Stimulated activated memory B cell treated with anti-CD40 and anti-IgM and Interleukin-4, amounts not matched to agents 10 μg/mL and 1 μg/mL and 100 μg/mL, for 72 hours (primary cell): ENCODE results near the gene SGPP2.

Source experiments
- ATAC-seq: fragments of 150-1000 bp; cut with Tn5 transposase; 2 replicates; pipeline ENCODE4 v1.10.0; 2021
- H3K27ac Mint-ChIP-seq: one replicate; pipeline ENCODE4 v1.8.0; 2022; ENCODE audit warnings: mild to moderate bottlenecking, mixed read lengths
- H3K27me3 Mint-ChIP-seq: one replicate; pipeline ENCODE4 v1.8.0; 2022; ENCODE audit warnings: mixed read lengths
- H3K36me3 Mint-ChIP-seq: one replicate; pipeline ENCODE4 v1.8.0; 2022; ENCODE audit warnings: mixed read lengths
- H3K4me1 Mint-ChIP-seq: one replicate; pipeline ENCODE4 v1.8.0; 2022; ENCODE audit warnings: mixed read lengths
- H3K4me3 Mint-ChIP-seq: one replicate; pipeline ENCODE4 v1.8.0; 2022; ENCODE audit warnings: mild to moderate bottlenecking, moderate library complexity, mixed read lengths
- H3K9me3 Mint-ChIP-seq: one replicate; pipeline ENCODE4 v1.8.0; 2022; ENCODE audit warnings: mixed read lengths

SGPP2 gene

GRCh38 chr2:222440673-222441422 is 16.5 kb downstream of the SGPP2 start:
- Mint-ChIP-seq H3K36me3 (peaks cover 15% of the 10 kb centered on the region), H3K4me3 (no peak overlapping the region), H3K9me3 (no peaks in the 10 kb centered on the region), H3K27me3 (no peaks in the 10 kb centered on the region), H3K4me1 (peaks cover 19% of the 10 kb centered on the region), H3K27ac (no peak overlapping the region)
- ATAC-seq = no peak

DNA sequence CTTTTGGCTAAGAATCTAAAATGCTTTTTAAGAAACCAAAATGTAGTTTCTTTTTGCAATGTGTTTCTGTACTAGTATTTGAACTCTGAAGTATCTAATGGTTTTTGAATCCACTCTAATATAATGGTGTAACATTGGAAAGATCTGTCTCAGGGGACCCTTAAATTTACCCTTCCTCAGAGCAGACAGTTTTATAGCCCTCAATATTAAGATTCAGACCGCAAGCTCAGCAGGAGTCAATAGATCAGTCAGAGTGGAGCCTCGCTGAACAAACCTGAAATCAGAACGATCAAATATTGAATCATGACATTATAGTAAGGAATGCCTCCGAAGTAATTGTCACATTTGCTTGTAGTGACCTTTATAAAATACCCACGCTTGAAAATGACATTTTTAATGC is 18.3 kb downstream of the SGPP2 start:
- Mint-ChIP-seq H3K36me3 (no peaks in the 10 kb centered on the region), H3K4me3 (no peak overlapping the region), H3K4me1 (peaks cover 9% of the 10 kb centered on the region), H3K9me3 (no peaks in the 10 kb centered on the region), H3K27ac (no peak overlapping the region), H3K27me3 (no peaks in the 10 kb centered on the region)
- ATAC-seq = no peak

DNA sequence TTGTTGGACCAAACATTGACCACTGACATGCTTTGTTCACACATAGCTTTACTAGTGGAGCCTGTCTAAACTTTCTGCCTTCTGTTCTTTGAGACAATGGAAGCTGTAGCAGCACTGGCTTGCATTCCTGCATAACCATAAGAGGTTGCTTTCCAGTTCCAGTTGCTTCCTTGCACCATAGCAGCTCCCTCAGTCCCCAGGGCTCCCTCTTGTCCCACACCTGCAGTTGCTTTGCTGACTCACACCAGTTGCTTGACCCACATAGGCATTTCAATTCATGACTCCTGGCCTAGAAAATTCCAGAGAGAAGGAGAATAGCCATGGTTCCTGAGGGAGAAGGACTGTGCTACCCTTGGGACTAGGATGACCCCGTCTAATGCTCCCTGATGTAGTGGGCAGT is 20.9 kb downstream of the SGPP2 start:
- H3K4me3 Mint-ChIP-seq = no peak overlapping the region
- no peak overlapping the region for H3K27ac Mint-ChIP-seq
- H3K27me3 Mint-ChIP-seq = no peaks in the 10 kb centered on the region
- peaks cover 15% of the 10 kb centered on the region for H3K4me1 Mint-ChIP-seq
- H3K9me3 Mint-ChIP-seq = no peaks in the 10 kb centered on the region
- no peak for ATAC-seq
- H3K36me3 Mint-ChIP-seq = peaks cover 7% of the 10 kb centered on the region

DNA sequence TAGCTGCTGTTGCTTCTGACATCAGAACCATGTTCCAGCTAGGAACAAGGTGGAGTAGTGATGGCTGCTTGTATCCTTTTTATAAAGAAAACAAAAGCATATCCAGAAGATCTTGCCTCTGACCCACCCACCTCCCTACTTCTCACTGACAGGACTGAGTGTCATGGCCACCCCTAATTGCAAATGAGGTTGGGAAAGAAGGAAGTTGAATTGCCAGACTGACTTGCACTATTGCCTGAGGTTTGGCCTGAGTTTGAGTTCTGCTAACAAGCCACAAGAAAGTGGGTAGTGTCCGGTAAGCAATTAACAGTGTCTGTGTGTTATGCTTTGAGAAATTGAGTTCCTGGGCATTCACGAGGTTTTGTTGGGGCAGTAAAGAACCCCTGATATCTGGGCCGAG is 22.8 kb downstream of the SGPP2 start:
- no peak overlapping the region for H3K4me3 Mint-ChIP-seq
- peaks cover 18% of the 10 kb centered on the region for H3K36me3 Mint-ChIP-seq
- H3K4me1 Mint-ChIP-seq = peaks cover 20% of the 10 kb centered on the region
- no peak for ATAC-seq
- H3K9me3 Mint-ChIP-seq = no peaks in the 10 kb centered on the region
- no peaks in the 10 kb centered on the region for H3K27me3 Mint-ChIP-seq
- H3K27ac Mint-ChIP-seq = no peak overlapping the region

DNA sequence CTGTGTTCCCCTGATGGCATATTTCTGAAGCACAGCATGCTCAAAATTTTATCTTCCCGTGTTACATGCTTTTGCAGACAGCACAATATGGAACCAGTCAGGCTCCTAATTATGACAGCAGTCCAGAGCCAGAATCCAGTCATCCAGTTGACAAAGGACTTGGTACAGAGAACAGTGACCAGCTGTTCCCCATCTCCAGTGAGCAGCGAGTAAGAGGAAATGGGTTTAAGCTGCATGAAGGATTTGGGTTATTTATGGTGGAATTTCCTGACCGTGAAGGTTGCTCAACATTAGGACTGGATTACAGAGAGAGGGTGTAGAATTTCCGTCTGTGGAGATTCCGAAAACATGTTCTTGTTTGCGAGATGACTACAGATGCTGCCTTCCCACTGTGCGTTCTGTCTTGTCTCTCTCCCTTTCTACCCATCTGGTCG is 24.4 kb downstream of the SGPP2 start:
- H3K4me3 Mint-ChIP-seq = no peak overlapping the region
- peaks cover 15% of the 10 kb centered on the region for H3K4me1 Mint-ChIP-seq
- no peaks in the 10 kb centered on the region for H3K9me3 Mint-ChIP-seq
- no peak for ATAC-seq
- H3K27me3 Mint-ChIP-seq = no peaks in the 10 kb centered on the region
- no peak overlapping the region for H3K27ac Mint-ChIP-seq
- H3K36me3 Mint-ChIP-seq = peaks cover 18% of the 10 kb centered on the region

DNA sequence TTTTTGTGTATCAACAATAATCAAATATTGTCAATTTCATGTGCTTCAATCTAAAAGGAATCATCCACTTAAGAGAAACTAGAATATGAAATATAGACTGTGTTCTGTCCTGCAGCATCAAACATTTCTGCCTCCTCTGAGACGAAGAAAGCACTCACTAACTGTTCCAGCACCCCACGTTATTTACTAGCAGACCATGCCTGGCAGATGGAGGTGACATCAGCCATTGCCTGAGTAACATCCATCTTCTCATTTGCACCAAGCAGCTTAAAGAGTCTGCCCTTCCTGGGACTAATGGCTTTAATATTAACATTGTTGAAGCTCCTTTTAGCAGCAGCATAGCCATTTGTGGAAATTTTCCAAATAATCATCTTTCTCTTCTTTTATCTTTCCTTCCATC is 25.7 kb downstream of the SGPP2 start:
- peaks cover 20% of the 10 kb centered on the region for H3K36me3 Mint-ChIP-seq
- no peak overlapping the region for H3K27ac Mint-ChIP-seq
- H3K9me3 Mint-ChIP-seq = no peaks in the 10 kb centered on the region
- ATAC-seq = no peak
- H3K4me3 Mint-ChIP-seq = no peak overlapping the region
- peaks cover 15% of the 10 kb centered on the region for H3K4me1 Mint-ChIP-seq
- H3K27me3 Mint-ChIP-seq = no peaks in the 10 kb centered on the region

DNA sequence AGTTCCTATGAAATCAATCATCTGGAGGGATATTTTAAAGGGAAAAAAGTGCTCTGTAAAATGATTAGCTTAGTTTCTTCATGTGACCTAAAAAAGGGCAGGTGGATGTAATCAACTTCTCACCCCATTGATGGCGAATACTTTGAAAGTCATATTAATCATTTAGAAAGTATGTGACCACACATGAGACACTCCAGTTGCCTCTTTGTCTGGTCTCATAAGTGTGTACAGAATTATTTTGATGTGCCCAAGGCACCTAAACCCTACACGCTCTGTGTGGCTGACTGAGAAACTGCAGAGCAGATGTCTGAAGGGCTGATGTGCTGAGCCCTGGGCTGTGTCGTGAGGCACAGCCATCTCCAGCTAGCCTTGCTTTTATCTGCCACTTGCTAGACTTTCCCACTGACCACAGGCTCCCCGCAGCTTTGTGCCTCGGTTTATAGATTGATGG is 26.9 kb downstream of the SGPP2 start:
- peaks cover 15% of the 10 kb centered on the region for H3K4me1 Mint-ChIP-seq
- H3K27ac Mint-ChIP-seq = no peak overlapping the region
- H3K36me3 Mint-ChIP-seq = peaks cover 25% of the 10 kb centered on the region
- ATAC-seq = peak; percentile 92
- H3K4me3 Mint-ChIP-seq = no peak overlapping the region
- H3K27me3 Mint-ChIP-seq = no peaks in the 10 kb centered on the region
- no peaks in the 10 kb centered on the region for H3K9me3 Mint-ChIP-seq

DNA sequence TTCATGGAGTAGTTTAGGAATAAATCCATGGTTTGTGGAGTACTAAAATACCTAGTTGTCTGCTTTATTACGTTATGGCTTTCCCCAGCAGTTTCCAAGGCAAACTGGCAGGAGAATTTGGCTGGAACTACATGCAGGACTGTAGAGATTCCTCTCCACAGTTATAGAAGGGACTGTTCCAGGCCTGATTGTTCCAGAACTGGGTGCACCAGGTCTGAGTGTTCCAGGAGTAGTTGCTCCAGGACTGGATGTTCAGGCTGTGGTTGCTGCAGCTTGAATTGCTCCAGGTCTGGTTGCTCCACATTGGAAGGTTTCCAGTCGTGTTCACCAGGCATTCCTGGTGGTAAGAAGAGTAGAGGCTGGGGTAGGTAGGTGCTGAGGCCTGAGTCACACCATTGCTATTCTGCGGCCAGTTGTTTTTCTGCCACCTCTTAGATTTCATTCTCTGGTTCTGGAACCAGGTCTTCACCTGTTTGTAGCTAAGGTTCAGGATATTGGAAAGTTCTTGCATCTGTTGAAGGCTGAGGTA is 28.1 kb downstream of the SGPP2 start:
- H3K4me3 Mint-ChIP-seq = no peak overlapping the region
- ATAC-seq = no peak
- peaks cover 15% of the 10 kb centered on the region for H3K4me1 Mint-ChIP-seq
- H3K9me3 Mint-ChIP-seq = no peaks in the 10 kb centered on the region
- H3K36me3 Mint-ChIP-seq = peaks cover 25% of the 10 kb centered on the region
- H3K27me3 Mint-ChIP-seq = no peaks in the 10 kb centered on the region
- no peak overlapping the region for H3K27ac Mint-ChIP-seq

DNA sequence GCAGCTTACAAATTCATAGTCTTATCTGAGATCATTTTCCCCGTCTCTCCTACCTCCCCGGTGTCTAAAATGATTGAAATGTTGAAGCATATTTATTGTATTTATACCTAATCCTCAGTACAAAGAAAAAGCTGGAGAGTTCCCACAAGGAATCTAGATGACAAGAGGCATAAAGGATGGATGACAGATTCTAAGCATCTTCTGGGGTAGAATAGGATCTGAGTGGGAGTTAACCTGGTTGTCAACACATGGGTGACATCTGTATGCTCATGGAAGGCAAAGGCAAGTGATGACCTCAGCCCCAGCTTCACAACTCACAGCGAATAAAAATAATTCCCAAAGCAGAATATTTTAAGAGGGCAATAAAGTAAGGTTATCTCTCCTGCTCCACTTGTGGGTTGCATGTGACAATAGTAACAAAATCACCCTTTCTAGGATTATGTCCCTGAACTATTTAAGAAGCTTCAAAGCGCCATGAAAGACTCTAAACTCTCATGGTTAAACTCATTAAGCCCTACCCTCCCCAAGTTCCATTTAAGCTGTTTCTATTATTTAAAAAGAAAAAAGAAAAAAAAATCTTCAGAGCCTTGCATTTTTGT is 32.2 kb downstream of the SGPP2 start:
- no peaks in the 10 kb centered on the region for H3K27me3 Mint-ChIP-seq
- no peak overlapping the region for H3K4me3 Mint-ChIP-seq
- peaks cover 1% of the 10 kb centered on the region for H3K4me1 Mint-ChIP-seq
- H3K36me3 Mint-ChIP-seq = peaks cover 27% of the 10 kb centered on the region
- H3K9me3 Mint-ChIP-seq = no peaks in the 10 kb centered on the region
- H3K27ac Mint-ChIP-seq = no peak overlapping the region
- ATAC-seq = no peak

- no peak overlapping the region for H3K27ac Mint-ChIP-seq
- peaks cover 6% of the 10 kb centered on the region for H3K4me1 Mint-ChIP-seq
- peaks cover 38% of the 10 kb centered on the region for H3K36me3 Mint-ChIP-seq
- H3K4me3 Mint-ChIP-seq = no peak overlapping the region
- no peak for ATAC-seq
- H3K27me3 Mint-ChIP-seq = no peaks in the 10 kb centered on the region
- H3K9me3 Mint-ChIP-seq = no peaks in the 10 kb centered on the region
Observed at GRCh38 chr2:222459983-222460382, 35.6 kb downstream of the SGPP2 start.

DNA sequence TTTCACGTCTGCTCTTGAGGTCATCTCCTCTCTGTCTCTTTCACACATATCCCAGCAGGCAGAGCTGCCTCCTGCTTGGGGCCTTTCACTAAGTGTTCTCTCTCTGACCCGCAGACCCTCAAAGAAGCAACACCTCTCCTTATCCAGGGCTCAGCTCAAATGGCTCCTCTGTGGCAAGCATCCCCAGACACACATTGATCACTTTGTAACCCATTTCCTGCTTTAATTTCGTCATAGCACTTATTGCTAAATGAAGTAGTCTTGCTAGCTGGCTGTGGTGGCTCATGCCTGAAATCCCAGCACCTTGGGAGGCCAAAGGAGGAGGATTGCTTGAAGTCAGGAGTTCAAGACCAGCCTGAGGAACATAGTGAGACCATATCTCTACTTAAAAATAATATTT is 41.4 kb downstream of the SGPP2 start:
- H3K27ac Mint-ChIP-seq = no peak overlapping the region
- no peak overlapping the region for H3K4me3 Mint-ChIP-seq
- ATAC-seq = no peak
- peaks cover 45% of the 10 kb centered on the region for H3K36me3 Mint-ChIP-seq
- peaks cover 2% of the 10 kb centered on the region for H3K9me3 Mint-ChIP-seq
- peaks cover 6% of the 10 kb centered on the region for H3K4me1 Mint-ChIP-seq
- H3K27me3 Mint-ChIP-seq = no peaks in the 10 kb centered on the region

DNA sequence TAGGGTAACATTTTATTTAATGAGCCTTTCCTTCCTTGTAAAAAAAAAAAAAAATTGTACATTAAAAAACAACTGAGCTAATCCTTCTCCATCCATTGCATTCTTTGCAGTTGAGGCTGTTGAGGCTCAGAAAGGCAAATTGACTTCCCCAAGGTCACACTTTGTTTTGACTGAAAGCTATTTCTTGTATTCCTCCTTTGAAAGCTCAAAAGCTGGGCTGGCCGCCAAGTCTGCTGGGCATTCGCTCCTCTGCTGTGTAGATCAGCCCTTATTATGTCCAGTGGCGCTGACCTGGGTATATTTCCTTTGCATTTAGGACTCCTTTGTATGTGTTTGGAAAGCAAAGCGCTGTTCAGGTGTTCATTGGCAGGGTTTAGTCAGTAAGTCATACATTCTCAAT is 44.0 kb downstream of the SGPP2 start:
- H3K9me3 Mint-ChIP-seq = peaks cover 2% of the 10 kb centered on the region

DNA sequence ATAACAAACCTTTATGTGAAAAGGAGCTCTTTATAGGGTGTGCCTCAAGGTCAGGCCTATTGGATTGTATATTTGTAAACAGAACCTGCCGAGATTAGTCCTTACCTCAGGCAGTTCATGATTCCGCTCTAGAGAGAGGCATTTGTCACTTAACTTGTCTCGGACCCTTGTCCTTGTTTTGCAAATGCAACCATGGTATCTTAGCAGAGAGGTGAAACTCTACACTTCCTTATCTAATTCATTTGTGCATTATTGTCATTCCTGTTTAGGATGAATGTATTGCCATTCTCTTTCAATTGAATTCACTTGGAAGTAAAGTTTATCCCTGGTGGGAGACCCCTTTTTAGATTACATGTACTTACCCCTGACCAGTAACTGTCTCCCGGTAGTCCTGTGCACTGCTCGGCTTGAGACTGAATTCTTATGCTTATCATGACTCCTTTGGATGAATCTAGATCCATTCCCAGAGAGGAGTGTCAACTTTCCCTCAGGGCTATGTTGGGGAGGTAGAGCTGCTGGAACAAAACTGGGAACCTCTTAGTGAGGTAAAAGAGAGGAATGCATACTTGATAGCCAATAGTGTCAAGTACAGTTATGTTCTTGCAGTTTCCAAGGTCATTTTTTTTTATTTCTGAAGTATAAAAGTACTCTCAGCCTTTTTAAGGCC is 46.6 kb downstream of the SGPP2 start:
- no peak for ATAC-seq
- Mint-ChIP-seq H3K27me3 (no peaks in the 10 kb centered on the region), H3K4me3 (no peak overlapping the region), H3K27ac (no peak overlapping the region), H3K9me3 (peaks cover 2% of the 10 kb centered on the region), H3K36me3 (peaks cover 36% of the 10 kb centered on the region), H3K4me1 (no peaks in the 10 kb centered on the region)

More for the DNA sequence above, 44.0 kb downstream of the SGPP2 start:
- H3K27ac Mint-ChIP-seq = no peak overlapping the region
- H3K27me3 Mint-ChIP-seq = no peaks in the 10 kb centered on the region
- no peak for ATAC-seq
- H3K36me3 Mint-ChIP-seq = peaks cover 28% of the 10 kb centered on the region
- H3K4me1 Mint-ChIP-seq = no peaks in the 10 kb centered on the region
- no peak overlapping the region for H3K4me3 Mint-ChIP-seq

GRCh38 chr2:222477962-222478608 is 53.7 kb downstream of the SGPP2 start:
- Mint-ChIP-seq H3K27me3 (no peaks in the 10 kb centered on the region), H3K36me3 (peaks cover 37% of the 10 kb centered on the region), H3K4me3 (no peak overlapping the region), H3K4me1 (no peaks in the 10 kb centered on the region), H3K9me3 (no peaks in the 10 kb centered on the region), H3K27ac (no peak overlapping the region)
- no peak for ATAC-seq

DNA sequence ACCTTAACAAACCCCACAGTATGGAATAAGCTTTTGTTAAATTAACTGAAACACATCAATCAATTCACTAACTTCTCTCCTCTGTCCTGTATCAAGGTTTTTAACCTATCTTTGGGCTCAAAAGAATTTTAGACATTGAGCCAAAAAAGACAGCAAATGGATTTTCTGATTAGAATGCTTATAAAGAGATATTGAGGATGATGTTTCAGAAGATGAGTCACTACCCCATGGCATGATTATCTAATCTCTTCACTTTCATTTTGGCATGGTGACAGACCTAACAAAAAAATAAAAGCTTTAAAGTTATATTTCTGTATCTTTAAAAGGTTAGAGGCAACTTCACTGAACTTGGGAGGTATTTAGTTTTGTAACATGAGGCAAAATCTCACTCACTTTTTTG is 55.5 kb downstream of the SGPP2 start:
- ATAC-seq = no peak
- Mint-ChIP-seq H3K4me1 (no peaks in the 10 kb centered on the region), H3K27ac (no peak overlapping the region), H3K36me3 (peaks cover 36% of the 10 kb centered on the region), H3K27me3 (no peaks in the 10 kb centered on the region), H3K4me3 (no peak overlapping the region), H3K9me3 (no peaks in the 10 kb centered on the region)
